Measurements from ENCODE around the gene ZBTB7C. TPM values are rescaled to one million over a fixed set of nuclear protein-coding genes. Genes with fewer than 3 reads are reported as not detected.

Gene ZBTB7C
- total RNA-seq, 2 donors from 2014 or later = 1.3 to 2.3 TPM

DNA sequence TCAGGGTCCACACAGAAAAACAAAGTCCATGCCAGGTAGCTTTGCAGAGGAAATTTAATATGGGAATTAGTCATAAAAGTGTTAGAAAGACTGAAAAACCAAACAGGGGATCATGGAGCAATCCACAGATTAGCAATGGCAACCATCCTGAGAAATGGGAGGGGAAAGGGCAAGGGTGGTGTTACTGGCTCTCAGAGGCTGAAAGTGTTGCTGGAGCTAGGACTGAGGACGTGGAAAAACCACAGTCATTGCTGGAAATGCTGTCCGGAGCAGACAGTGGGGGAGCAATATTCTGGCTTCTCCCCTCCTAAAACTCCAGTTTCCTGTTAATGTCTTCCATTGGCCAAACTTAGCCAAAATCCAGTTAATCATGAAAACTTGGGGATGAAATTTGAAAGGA lies 172.4 kb downstream of the ZBTB7C start:
- ATAC-seq (no peak), DNase-seq (no peak)
- no peaks in the 10 kb centered on the region for H3K36me3 ChIP-seq (replicated peaks in 1 of 2; ENCODE audit: insufficient read depth in 1 of 2, low read depth in 2 of 2)
- no peaks in the 10 kb centered on the region for H3K27me3 ChIP-seq
- 68 to 78% methylated on average over 2 of the region's 2 CpGs for WGBS, 2 donors
- no peak overlapping the region for H3K4me3 ChIP-seq
- intact Hi-C loops (cut with DNase I) = no loop called here
- no peaks in the 10 kb centered on the region for H3K9me3 ChIP-seq
- H3K27ac ChIP-seq = no peak overlapping the region
- H3K4me1 ChIP-seq = no peaks in the 10 kb centered on the region
- TF ChIP-seq, protein P1, sequence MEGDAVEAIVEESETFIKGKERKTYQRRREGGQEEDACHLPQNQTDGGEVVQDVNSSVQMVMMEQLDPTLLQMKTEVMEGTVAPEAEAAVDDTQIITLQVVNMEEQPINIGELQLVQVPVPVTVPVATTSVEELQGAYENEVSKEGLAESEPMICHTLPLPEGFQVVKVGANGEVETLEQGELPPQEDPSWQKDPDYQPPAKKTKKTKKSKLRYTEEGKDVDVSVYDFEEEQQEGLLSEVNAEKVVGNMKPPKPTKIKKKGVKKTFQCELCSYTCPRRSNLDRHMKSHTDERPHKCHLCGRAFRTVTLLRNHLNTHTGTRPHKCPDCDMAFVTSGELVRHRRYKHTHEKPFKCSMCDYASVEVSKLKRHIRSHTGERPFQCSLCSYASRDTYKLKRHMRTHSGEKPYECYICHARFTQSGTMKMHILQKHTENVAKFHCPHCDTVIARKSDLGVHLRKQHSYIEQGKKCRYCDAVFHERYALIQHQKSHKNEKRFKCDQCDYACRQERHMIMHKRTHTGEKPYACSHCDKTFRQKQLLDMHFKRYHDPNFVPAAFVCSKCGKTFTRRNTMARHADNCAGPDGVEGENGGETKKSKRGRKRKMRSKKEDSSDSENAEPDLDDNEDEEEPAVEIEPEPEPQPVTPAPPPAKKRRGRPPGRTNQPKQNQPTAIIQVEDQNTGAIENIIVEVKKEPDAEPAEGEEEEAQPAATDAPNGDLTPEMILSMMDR (IDR thresholded peaks at IDR 0.05) = no peak
- TF ChIP-seq POLR2A (IDR thresholded peaks at IDR 0.05) = no peak

DNA sequence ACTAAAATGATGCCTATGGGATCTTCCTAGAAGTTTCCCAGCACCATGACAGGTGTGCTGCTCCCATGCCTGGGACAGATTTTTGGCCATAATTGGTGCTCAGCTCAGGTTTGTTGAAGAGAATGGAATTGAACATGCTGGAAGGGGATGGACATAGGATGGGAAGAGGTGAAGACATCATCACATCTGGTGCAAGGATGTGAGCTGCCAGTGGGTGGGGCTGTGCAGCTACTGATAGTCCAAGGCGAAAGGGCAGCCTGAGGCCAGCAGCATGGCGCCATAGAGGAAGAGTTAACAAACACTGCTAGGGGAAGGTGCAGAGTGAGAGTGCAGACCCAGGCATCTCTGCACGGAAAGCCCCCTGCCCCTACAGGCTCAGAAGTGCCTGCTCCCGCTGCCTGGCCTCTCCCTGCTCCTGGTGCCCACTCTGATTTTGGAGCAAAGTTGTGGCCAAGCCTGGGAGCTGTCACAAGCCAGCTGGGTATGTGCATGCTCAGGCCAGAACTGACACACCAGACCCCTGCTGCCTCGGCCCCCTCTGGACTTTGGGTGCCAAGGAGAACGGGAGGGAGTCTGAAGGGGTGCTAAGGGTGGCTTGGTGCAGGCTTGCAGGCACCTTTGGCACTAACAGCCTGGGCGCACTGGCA lies 178.6 kb downstream of the ZBTB7C start:
- H3K4me3 ChIP-seq = no peak overlapping the region
- no peaks in the 10 kb centered on the region for H3K27me3 ChIP-seq
- intact Hi-C loops (cut with DNase I) = no loop called here
- ATAC-seq = peak; percentile 42
- no peak overlapping the region for H3K27ac ChIP-seq
- no peak for TF ChIP-seq POLR2A (IDR thresholded peaks at IDR 0.05)
- TF ChIP-seq, protein P1 (IDR thresholded peaks at IDR 0.05) = peak in 4 of 7 experiments; percentile 17 to 50 (median 34)
- DNase-seq = peak in 3 of 4 donors; percentile 38 to 58 (median 48)
- no peaks in the 10 kb centered on the region for H3K9me3 ChIP-seq
- WGBS, 2 donors = 85 to 89% methylated on average over 4 to 7 of the region's 7 CpGs
- H3K4me1 ChIP-seq = peaks cover 10% of the 10 kb centered on the region
- H3K36me3 ChIP-seq (replicated peaks in 1 of 2; ENCODE audit: insufficient read depth in 1 of 2, low read depth in 2 of 2) = no peaks in the 10 kb centered on the region

DNA sequence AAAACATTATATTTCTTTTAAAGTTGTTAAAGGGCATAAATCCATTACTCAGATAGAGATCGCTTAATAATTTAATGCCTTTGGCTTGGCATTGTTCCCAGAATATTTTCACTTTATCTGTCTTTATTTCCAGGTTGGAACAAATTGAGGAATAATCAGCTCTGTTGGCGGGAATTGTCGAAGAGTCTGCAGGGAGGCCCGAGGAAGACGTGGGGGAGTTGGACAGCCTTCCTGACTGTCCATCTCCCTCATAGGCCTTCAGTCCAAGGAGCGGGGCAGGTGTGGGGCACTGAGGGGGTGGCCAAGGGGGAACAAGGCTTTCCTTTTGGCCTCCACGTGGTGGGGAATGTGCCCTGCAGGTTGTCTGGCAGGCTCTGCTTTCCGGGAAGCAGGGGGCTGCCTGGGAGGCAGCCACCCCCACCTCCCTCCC lies 179.6 kb downstream of the ZBTB7C start:
- intact Hi-C loops (cut with DNase I) = no loop called here
- peak overlapping the region in 1 of 4 donors; percentile 3 for H3K27ac ChIP-seq
- DNase-seq = peak in 1 of 4 donors; percentile 16
- TF ChIP-seq, protein P1 (IDR thresholded peaks at IDR 0.05) = peak in 3 of 7 experiments; percentile 8 to 16 (median 14)
- TF ChIP-seq POLR2A (IDR thresholded peaks at IDR 0.05) = no peak
- H3K4me3 ChIP-seq = no peak overlapping the region
- ATAC-seq = peak; percentile 35
- 16 to 17% methylated on average over 7 to 8 of the region's 8 CpGs for WGBS, 2 donors
- H3K36me3 ChIP-seq (replicated peaks in 1 of 2; ENCODE audit: insufficient read depth in 1 of 2, low read depth in 2 of 2) = no peaks in the 10 kb centered on the region
- no peaks in the 10 kb centered on the region for H3K27me3 ChIP-seq
- peaks cover 10% of the 10 kb centered on the region for H3K4me1 ChIP-seq
- no peaks in the 10 kb centered on the region for H3K9me3 ChIP-seq

DNA sequence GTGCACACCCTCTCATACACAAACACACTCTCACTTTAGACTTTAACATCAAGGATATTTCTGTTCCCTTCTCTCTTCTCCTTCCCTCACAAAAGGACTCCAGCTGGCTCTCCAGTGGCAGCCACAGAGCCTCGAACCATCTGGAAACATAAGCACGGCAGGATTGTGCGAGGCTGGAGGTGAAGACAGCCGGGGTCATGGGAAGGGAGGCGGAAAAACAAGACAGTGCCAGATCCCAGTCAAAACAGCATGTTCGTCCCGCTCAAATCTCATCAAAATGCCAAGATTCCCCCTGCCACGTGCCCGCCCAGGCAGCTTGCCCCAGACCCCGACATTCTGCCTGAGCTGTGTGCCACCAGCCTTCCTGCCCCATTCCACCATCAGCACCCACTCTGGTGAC lies 180.3 kb downstream of the ZBTB7C start:
- intact Hi-C loops (cut with DNase I) = no loop called here
- 86 to 89% methylated on average over 10 of the region's 10 CpGs for WGBS, 2 donors
- Histone ChIP-seq H3K4me3 (no peak overlapping the region), H3K27me3 (no peaks in the 10 kb centered on the region), H3K27ac (no peak overlapping the region), H3K9me3 (no peaks in the 10 kb centered on the region), H3K36me3 (replicated peaks in 1 of 2; ENCODE audit: insufficient read depth in 1 of 2, low read depth in 2 of 2) (no peaks in the 10 kb centered on the region), H3K4me1 (peaks cover 10% of the 10 kb centered on the region)
- ATAC-seq (no peak), DNase-seq (no peak)
- no peak for TF ChIP-seq POLR2A (IDR thresholded peaks at IDR 0.05)
- TF ChIP-seq, protein P1 (IDR thresholded peaks at IDR 0.05) = no peak

DNA sequence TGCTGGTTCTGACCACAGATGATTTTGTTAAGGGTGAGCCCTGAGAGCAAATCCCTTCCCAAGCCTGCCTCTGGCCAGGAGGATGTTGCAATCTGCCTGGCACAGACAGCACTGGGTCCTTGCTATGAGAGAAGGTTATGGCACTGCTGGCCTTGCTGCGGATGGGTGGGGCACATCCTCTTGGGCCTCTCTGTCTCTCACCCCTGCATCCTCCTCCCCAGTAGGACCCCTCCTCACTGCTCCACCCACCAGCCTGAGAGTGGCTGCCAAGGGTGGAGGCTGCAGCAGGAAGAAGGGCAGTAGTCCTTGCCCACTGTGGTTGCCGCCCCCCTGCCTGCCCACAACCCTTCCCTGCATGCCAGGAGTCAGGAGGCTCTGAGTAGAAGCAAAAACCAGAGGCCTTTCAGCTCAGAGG lies 180.9 kb downstream of the ZBTB7C start:
- H3K4me3 ChIP-seq = no peak overlapping the region
- ATAC-seq = peak; percentile 40

More for the DNA sequence above, 180.9 kb downstream of the ZBTB7C start:
- WGBS, 2 donors = 46 to 58% methylated on average over 2 of the region's 2 CpGs
- H3K9me3 ChIP-seq = no peaks in the 10 kb centered on the region
- peaks cover 10% of the 10 kb centered on the region for H3K4me1 ChIP-seq
- no peak overlapping the region for H3K27ac ChIP-seq
- no peaks in the 10 kb centered on the region for H3K36me3 ChIP-seq (replicated peaks in 1 of 2; ENCODE audit: insufficient read depth in 1 of 2, low read depth in 2 of 2)
- DNase-seq = peak in 2 of 4 donors; percentile 22 to 24
- intact Hi-C loops (cut with DNase I) = no loop called here
- H3K27me3 ChIP-seq = no peaks in the 10 kb centered on the region
- TF ChIP-seq POLR2A (IDR thresholded peaks at IDR 0.05) = no peak

All from body of pancreas (tissue), 4 donors.